ENCODE data around the gene LRRTM2. TPM values are rescaled to one million over a fixed set of nuclear protein-coding genes. Genes with fewer than 3 reads are reported as not detected.
"Not testable (repeated sequence)": the region's sequence is repeated elsewhere in the genome, so short reads cannot be mapped to it uniquely, and the experiment has no call there.

The LRRTM2 gene
- total RNA-seq, 1 experiment from 2014 or later, result 1.6 TPM

DNA sequence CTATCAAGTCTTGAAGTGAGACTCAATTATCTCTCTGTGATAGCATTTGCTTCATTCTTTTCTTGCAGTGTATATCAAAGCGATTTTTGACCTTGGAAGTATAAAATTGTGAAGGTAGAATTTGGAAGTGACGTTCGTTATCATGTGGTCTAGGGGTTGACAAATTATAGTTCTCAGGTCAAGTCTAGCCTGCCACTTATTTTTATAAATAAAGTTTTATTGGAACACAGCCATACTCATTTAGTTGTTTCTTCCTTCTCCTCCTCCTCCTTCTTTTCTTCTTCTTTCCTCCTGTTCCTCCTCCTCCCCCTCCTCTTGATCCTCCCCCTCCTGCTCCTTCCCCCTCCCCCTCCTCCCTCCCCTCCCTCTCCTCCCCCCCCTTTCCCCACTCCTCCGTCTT, 38.0 kb downstream of the LRRTM2 start:
- Histone ChIP-seq H3K4me3 (no peak overlapping the region), H3K36me3 (peaks cover 3% of the 10 kb centered on the region), H3K27ac (no peak overlapping the region), H3K9me3 (replicated peaks) (no peaks in the 10 kb centered on the region), H3K4me1 (no peaks in the 10 kb centered on the region), H3K27me3 (no peaks in the 10 kb centered on the region)
- no peak for DNase-seq

DNA sequence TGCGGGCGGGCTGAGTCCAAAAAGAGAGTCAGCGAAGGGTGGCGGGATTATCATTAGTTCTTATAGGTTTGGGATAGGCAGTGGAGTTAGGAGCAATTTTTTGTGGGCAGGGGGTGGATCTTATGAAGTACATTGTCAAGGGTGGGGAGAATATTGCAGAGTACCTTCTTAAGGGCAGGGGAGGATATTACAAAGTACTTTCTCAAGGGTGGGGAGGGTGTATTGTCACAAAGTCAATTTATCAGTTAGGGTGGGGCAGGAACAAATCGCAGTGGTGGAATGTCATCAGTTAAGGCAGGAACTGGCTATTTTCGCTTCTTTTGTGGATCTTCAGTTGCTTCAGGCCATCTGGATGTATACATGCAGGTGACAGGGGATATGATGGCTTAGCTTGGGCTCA, 40.3 kb downstream of the LRRTM2 start:
- DNase-seq; H3K27ac ChIP-seq; H3K27me3 ChIP-seq; H3K4me1 ChIP-seq; H3K4me3 ChIP-seq; H3K9me3 ChIP-seq (replicated peaks); H3K36me3 ChIP-seq: not testable (repeated sequence)

DNA sequence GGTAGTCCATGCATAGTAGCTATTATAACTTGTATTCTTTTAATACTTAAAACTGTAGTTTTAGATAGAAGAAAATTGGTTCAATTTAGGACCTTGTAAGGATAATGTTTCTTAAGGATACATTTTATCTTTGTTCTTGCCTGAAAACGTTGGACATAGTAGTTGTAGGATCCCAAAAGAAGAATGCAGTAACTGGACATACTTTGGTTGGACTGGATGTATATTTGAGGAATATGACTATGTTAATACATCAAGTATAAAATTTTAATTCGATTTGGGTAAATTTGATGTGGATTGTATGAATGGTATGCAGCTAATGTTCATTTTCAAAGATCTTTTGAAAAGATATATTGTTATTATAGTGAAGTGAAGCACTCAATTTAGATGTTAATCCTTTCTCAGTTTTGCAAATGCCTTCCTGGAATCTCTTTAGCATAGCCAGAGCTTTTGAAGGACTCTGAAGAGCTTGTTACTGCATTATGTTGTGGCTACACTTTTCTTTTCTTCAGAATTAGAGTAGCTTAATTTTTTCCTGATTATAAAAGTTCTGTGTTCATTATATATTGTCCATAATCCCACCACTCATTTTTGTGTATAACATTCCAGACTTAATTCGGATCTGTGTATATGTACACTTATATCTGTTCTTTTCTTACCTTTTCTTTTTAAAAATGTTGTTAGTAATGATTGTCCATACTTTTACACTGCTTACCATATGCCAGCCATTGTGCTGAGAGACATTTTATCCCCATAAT, 41.2 kb downstream of the LRRTM2 start:
- Histone ChIP-seq H3K27me3 (no peaks in the 10 kb centered on the region), H3K27ac (no peak overlapping the region), H3K9me3 (replicated peaks) (no peaks in the 10 kb centered on the region), H3K4me1 (no peaks in the 10 kb centered on the region), H3K4me3 (no peak overlapping the region), H3K36me3 (peaks cover 11% of the 10 kb centered on the region)
- no peak for DNase-seq

DNA sequence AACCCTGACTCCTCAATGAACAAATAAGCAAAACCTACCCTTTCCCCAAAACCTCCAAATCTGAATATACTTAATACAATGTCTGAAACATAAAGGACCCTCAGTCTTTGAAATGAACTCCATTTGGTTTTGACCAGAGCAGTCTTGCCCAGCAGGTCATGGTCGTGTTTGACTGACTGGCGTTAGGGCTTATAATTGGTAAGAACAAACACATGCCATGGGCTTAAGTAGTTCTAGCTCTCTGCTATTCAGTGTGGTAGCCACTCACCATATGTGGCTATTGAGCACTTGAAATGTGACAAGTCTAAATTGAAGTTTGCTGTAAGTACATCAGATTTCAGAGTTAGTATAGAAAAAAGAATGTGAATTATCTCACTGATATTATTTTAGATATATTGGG, 42.1 kb downstream of the LRRTM2 start:
- H3K4me3 ChIP-seq, result no peak overlapping the region
- no peak for DNase-seq
- H3K27me3 ChIP-seq, result no peaks in the 10 kb centered on the region
- peaks cover 17% of the 10 kb centered on the region for H3K36me3 ChIP-seq
- no peak overlapping the region for H3K27ac ChIP-seq
- no peaks in the 10 kb centered on the region for H3K4me1 ChIP-seq
- no peaks in the 10 kb centered on the region for H3K9me3 ChIP-seq (replicated peaks)

DNA sequence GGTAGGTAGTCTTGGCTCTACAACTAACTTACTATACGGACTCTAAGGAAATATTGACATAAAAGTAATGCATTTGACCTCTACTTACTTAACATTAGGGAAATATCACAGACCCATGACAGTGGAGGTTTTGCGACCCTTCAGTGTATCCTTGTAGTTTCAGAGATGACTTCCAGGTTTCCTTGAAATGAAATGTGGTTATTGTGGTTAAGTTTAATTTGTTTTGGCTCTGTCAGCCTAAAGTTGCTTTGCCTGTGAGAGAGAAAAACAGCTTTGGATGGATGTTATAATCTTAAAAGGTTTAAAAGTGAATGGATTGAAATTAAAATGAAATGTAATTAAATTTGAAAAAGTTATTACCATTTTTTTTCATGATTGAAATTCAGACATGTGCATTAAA, 42.9 kb downstream of the LRRTM2 start:
- no peak overlapping the region for H3K27ac ChIP-seq
- H3K4me3 ChIP-seq, result no peak overlapping the region
- H3K36me3 ChIP-seq, result peaks cover 24% of the 10 kb centered on the region
- no peaks in the 10 kb centered on the region for H3K9me3 ChIP-seq (replicated peaks)
- H3K4me1 ChIP-seq, result no peaks in the 10 kb centered on the region
- H3K27me3 ChIP-seq, result no peaks in the 10 kb centered on the region
- DNase-seq, result no peak

DNA sequence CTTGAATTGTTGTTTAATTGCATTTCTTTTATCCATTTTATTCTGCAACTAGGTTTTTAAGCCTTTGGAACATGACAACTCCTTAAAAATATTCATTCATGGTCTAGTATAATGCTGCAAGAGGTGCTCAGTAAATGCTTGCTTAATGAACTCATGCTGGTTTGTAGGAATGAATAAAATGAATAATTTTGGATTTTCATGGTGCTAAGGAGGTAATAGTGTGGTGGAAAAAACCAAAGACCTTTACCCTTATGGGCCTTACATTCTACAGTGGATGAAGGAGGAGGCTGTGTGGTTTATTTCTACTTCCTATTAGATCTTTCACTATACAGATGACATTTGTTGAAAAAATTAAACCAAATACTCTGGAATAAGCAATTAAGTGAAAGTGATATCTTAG, 43.4 kb downstream of the LRRTM2 start:
- DNase-seq, result no peak
- H3K4me3 ChIP-seq, result no peak overlapping the region
- no peaks in the 10 kb centered on the region for H3K4me1 ChIP-seq
- no peaks in the 10 kb centered on the region for H3K27me3 ChIP-seq
- H3K27ac ChIP-seq, result no peak overlapping the region
- peaks cover 29% of the 10 kb centered on the region for H3K36me3 ChIP-seq
- no peaks in the 10 kb centered on the region for H3K9me3 ChIP-seq (replicated peaks)

DNA sequence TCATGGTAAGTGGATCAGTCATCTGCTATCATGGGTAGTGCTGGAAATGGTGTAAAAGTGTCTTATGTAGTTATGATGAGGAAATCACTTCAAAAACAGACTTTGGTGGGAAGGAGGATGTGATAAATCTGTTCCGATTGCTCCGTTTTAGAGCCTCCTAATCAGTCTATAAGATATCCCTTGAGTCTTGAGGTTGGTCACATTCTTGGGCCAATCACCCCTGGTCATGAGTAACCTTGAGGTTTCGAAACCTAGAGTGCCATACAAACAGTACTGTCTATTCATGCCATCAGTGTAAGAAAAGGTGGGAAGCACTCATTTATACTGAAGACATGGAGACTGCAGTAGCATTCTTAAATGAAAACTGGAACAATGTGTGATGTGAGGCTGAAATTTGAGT, 45.8 kb downstream of the LRRTM2 start:
- Histone ChIP-seq H3K4me3 (no peak overlapping the region), H3K27ac (no peak overlapping the region), H3K27me3 (no peaks in the 10 kb centered on the region), H3K4me1 (no peaks in the 10 kb centered on the region), H3K9me3 (replicated peaks) (no peaks in the 10 kb centered on the region), H3K36me3 (peaks cover 38% of the 10 kb centered on the region)
- DNase-seq, result no peak

DNA sequence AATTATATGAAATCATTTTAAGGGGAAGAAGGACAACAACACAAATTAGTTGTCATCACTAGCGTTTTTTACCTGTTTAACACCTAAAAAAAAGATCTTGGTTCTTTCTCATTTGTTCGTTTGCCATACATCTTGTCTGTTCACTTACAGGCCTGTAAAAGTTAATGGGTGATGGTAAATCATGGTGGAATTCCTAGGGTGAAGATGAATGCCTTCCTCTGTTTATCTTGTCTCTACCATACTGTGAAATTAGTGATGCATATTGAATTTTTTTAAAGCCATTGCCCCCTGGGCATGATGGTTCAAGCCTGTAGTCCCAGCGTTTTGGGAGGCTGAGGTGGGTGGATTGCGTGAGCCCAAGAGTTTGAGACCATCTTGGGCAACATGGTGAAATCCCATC, 46.6 kb downstream of the LRRTM2 start:
- Histone ChIP-seq H3K9me3 (replicated peaks) (no peaks in the 10 kb centered on the region), H3K4me1 (no peaks in the 10 kb centered on the region), H3K4me3 (no peak overlapping the region), H3K27ac (no peak overlapping the region), H3K36me3 (peaks cover 38% of the 10 kb centered on the region), H3K27me3 (no peaks in the 10 kb centered on the region)
- DNase-seq, result no peak

DNA sequence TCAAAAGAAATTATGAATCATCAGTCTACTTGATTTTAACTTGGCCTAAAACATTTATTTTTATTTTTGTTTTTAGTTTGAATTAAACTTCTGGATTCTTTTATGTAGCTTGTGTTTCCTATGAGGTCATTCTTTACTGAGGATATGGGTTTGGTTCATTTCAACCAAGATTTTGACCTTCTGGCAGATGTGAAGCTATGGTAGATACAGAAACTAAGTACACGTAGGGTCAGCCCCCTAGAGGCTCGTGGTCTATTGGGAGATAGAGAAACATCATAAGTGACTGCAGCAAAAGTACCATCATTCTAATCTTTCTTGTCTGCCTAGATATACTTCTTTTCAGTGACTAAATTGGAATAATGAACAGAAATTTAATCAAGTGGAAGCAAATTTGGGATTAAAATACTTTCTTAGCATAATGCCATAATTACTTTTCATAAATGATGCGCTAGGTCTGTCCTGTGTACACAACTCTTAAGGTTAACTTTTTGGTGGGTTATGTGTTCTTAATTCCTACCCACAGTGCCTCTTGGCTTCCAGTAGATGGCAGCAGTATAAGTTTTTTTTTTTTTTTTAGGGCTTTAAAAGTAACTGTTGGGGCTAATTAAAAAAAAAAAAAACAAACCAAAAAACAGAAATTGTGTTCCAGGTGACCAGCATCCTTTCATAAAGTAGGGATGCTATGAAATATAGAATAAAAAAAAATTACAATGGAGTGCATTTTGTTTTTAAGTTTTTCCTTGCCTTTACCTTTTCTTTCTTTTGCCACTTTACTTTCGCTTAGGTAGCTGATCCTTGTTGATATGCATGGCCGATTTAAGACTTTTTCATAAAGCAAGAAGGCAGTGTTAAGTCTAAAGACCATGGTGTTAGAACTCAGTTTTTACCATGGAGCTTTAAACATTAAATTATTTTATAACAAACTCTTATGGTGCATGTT, 49.9 kb downstream of the LRRTM2 start:
- Histone ChIP-seq H3K36me3 (peaks cover 32% of the 10 kb centered on the region), H3K9me3 (replicated peaks) (no peaks in the 10 kb centered on the region; the same call in 1 of the 2 replicates), H3K4me1 (no peaks in the 10 kb centered on the region), H3K27ac (no peak overlapping the region), H3K27me3 (no peaks in the 10 kb centered on the region), H3K4me3 (no peak overlapping the region)
- DNase-seq, result peak in 1 of 2 experiments; percentile 26

DNA sequence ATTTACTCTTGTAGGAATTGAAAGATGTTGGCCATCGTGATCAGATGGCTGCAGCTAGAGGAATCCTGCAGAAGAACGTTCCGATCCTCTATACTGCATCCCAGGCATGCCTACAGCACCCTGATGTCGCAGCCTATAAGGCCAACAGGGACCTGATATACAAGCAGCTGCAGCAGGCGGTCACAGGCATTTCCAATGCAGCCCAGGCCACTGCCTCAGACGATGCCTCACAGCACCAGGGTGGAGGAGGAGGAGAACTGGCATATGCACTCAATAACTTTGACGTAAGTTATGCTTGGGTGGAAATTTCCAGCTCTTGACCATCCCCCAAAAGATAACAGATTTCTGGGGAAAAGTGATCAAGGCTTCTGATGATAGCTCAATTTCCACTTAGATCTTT, 50.6 kb downstream of the LRRTM2 start:
- Histone ChIP-seq H3K4me3 (no peak overlapping the region), H3K27ac (no peak overlapping the region), H3K36me3 (peaks cover 32% of the 10 kb centered on the region), H3K9me3 (replicated peaks) (no peaks in the 10 kb centered on the region; the same call in 1 of the 2 replicates), H3K4me1 (peaks cover under 1% of the 10 kb centered on the region), H3K27me3 (no peaks in the 10 kb centered on the region)
- DNase-seq, result no peak

DNA sequence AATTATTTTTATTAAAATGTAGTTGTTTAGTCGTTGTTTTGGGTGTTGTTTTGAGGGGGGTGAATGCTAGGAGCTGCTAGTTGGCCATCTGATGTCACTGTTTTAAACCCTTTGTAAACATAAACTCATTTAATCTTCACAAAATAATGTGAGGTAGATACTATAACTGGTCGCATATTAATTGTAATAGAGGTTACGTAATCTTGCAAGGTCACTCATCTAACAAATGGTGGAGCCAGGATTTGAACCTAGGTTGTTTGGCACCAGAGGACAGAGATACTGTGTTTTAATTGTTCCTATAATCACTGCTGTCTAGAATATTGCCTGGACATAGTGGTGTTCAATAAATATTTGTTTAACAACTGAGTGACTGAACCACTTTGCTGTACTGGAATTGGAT, 54.4 kb downstream of the LRRTM2 start:
- peaks cover 20% of the 10 kb centered on the region for H3K36me3 ChIP-seq
- peaks cover 12% of the 10 kb centered on the region for H3K4me1 ChIP-seq
- no peak overlapping the region for H3K27ac ChIP-seq
- no peak for DNase-seq
- no peaks in the 10 kb centered on the region for H3K27me3 ChIP-seq
- no peak overlapping the region for H3K4me3 ChIP-seq
- no peaks in the 10 kb centered on the region; the same call in 1 of the 2 replicates for H3K9me3 ChIP-seq (replicated peaks)

DNA sequence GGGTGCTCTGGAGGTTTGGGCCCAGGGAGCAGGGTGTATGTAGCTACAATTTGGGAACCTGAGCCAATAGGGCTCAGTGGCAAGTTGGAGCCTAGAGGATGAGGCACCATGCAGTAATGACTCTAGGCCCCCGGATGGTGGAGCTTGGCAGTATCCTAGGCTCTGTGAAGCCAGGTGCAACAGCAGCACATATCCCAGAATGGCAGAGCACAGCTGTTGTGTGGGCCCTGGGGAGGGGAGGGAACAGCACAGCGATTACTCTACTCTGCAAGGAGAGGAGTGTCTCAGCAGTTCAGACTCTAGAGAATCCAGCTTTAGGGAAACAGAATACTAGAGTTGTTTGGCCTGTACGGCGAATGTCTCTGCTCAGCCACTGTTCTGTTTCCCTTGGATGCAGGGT, 56.1 kb downstream of the LRRTM2 start:
- no peak overlapping the region for H3K4me3 ChIP-seq
- DNase-seq, result peak; percentile 90 to 92
- peaks cover 12% of the 10 kb centered on the region for H3K4me1 ChIP-seq
- no peaks in the 10 kb centered on the region for H3K27me3 ChIP-seq
- H3K9me3 ChIP-seq (replicated peaks), result no peaks in the 10 kb centered on the region; the same call in 1 of the 2 replicates
- H3K36me3 ChIP-seq, result peaks cover 16% of the 10 kb centered on the region
- no peak overlapping the region for H3K27ac ChIP-seq
